Hepatocyte (in vitro differentiated cells): ENCODE measurements around the gene FBF1. TPM values are rescaled to one million over a fixed set of nuclear protein-coding genes. Genes with fewer than 3 reads are reported as not detected.

ENCODE experiments used
- DNase-seq: peaks from one replicate; pipeline ENCODE4 v3.0.0-alpha.2; 2016; ENCODE audit warnings: low spot score
- H2AFZ ChIP-seq: fragments of 200-600 bp; sonication (generic); 2 replicates; pipeline ENCODE4 v1.6.0; 2016; ENCODE audit warnings: antibody characterized with exemption, mild to moderate bottlenecking
- H3K27ac ChIP-seq: fragments of 200-600 bp; sonication (generic); 2 replicates; pipeline ENCODE4 v1.5.1; 2016; ENCODE audit warnings: mild to moderate bottlenecking
- H3K27me3 ChIP-seq: fragments of 200-600 bp; sonication (generic); 2 replicates; pipeline ENCODE4 v1.6.1; 2016
- H3K36me3 ChIP-seq: fragments of 200-600 bp; sonication (generic); replicated peaks from 2 replicates; pipeline ENCODE4 v1.5.1; 2016; ENCODE audit warnings: low read depth; ENCODE audit not compliant: insufficient read depth
- H3K4me1 ChIP-seq: fragments of 200-600 bp; sonication (generic); 2 replicates; pipeline ENCODE4 v1.5.1; 2016; ENCODE audit warnings: mild to moderate bottlenecking, moderate library complexity; ENCODE audit not compliant: insufficient read depth
- H3K4me2 ChIP-seq: fragments of 200-600 bp; sonication (generic); 2 replicates; pipeline ENCODE4 v1.6.0; 2016
- H3K4me3 ChIP-seq: fragments of 200-600 bp; sonication (generic); 2 replicates; pipeline ENCODE4 v1.5.1; 2016; ENCODE audit warnings: mild to moderate bottlenecking
- H3K79me2 ChIP-seq: fragments of 200-600 bp; sonication (generic); 2 replicates; pipeline ENCODE4 v1.6.0; 2017; ENCODE audit warnings: mild to moderate bottlenecking
- H3K9me2 ChIP-seq: fragments of 200-600 bp; sonication (generic); replicated peaks from 2 replicates; pipeline ENCODE4 v1.6.0; 2017; ENCODE audit warnings: mild to moderate bottlenecking; ENCODE audit not compliant: insufficient read depth
- H3K9me3 ChIP-seq: fragments of 200-600 bp; sonication (generic); 2 replicates; pipeline ENCODE4 v1.5.1; 2016; ENCODE audit warnings: low read depth, mild to moderate bottlenecking
- H4K20me1 ChIP-seq: fragments of 200-600 bp; sonication (generic); 2 replicates; pipeline ENCODE4 v1.6.0; 2016; ENCODE audit warnings: mild to moderate bottlenecking; ENCODE audit not compliant: insufficient read depth, poor library complexity, severe bottlenecking
- CTCF ChIP-seq: fragments of 200-600 bp; sonication (generic); IDR thresholded peaks from 2 replicates; pipeline ENCODE4 v1.5.1; 2016; ENCODE audit warnings: antibody characterized with exemption, mild to moderate bottlenecking; ENCODE audit not compliant: poor library complexity
- EZH2 ChIP-seq: fragments of 200-600 bp; sonication (generic); IDR thresholded peaks from 2 replicates; pipeline ENCODE4 v1.6.1; 2016; ENCODE audit warnings: antibody characterized with exemption, mild to moderate bottlenecking, borderline replicate concordance
- EZH2phosphoT487 ChIP-seq: fragments of 200-600 bp; sonication (generic); IDR thresholded peaks from one replicate; pipeline ENCODE4 v1.6.1; 2018; ENCODE audit warnings: antibody characterized with exemption, mild to moderate bottlenecking, low read depth, moderate library complexity; ENCODE audit not compliant: unreplicated experiment, severe bottlenecking
- WGBS: methylation state at CpG from one replicate; pipeline ENCODE4 v1.1.6; 2016; ENCODE audit warnings: low lambda C conversion rate; ENCODE audit errors: missing lambda C conversion rate; 5-methylcytosine and 5-hydroxymethylcytosine counted together
- polyA plus RNA-seq: library from polyadenylated mRNA; unstranded; fragments of >200 nt; fragmentation: Nextera tagmentation; extraction: Ambion mirVana; gene quantifications from 2 replicates; pipeline ENCODE4 v1.2.1, GENCODE V29; 2016
- total RNA-seq: library from RNA; depleted of rRNA; stranded (reverse); fragments of >200 nt; gene quantifications from 2 replicates; pipeline ENCODE4 v1.2.3, GENCODE V29; 2014

FBF1 gene
- total and polyA plus RNA-seq, 2 experiments from 2014 or later = 6.1 to 9.7 TPM

- H2AFZ ChIP-seq = no peak overlapping the region
- WGBS = 61% methylated on average over 6 of the region's 6 CpGs
- no peaks in the 10 kb centered on the region for H3K36me3 ChIP-seq
These were observed 32.6 kb downstream of the FBF1 start for GRCh38 chr17:75908201-75908600.

GRCh38 chr17:75906143-75906884 lies 34.5 kb downstream of the FBF1 start:
- peaks cover 15% of the 10 kb centered on the region for H3K4me1 ChIP-seq
- no peak for DNase-seq
- no peaks in the 10 kb centered on the region for H3K9me3 ChIP-seq
- H3K79me2 ChIP-seq = peaks cover 20% of the 10 kb centered on the region
- no peak for TF ChIP-seq EZH2
- no peak for TF ChIP-seq CTCF
- TF ChIP-seq EZH2phosphoT487 = no peak
- H3K27ac ChIP-seq = peak overlapping the region; percentile 36
- no peak overlapping the region for H3K4me2 ChIP-seq
- 95% methylated on average over 10 of the region's 10 CpGs for WGBS
- H3K9me2 ChIP-seq = no peaks in the 10 kb centered on the region
- no peaks in the 10 kb centered on the region for H3K36me3 ChIP-seq
- H3K27me3 ChIP-seq = no peaks in the 10 kb centered on the region
- H3K4me3 ChIP-seq = no peak overlapping the region
- no peaks in the 10 kb centered on the region for H4K20me1 ChIP-seq
- H2AFZ ChIP-seq = no peak overlapping the region

More at GRCh38 chr17:75908201-75908600, 32.6 kb downstream of the FBF1 start:
- no peak for TF ChIP-seq CTCF
- no peak for TF ChIP-seq EZH2phosphoT487
- no peak for TF ChIP-seq EZH2
- Histone ChIP-seq H3K9me2 (no peaks in the 10 kb centered on the region), H3K79me2 (peaks cover 13% of the 10 kb centered on the region), H3K27me3 (no peaks in the 10 kb centered on the region), H3K9me3 (no peaks in the 10 kb centered on the region), H4K20me1 (no peaks in the 10 kb centered on the region), H3K4me1 (peaks cover 15% of the 10 kb centered on the region), H3K4me2 (no peak overlapping the region), H3K27ac (peak overlapping the region; percentile 39), H3K4me3 (no peak overlapping the region)
- DNase-seq = no peak

- DNase-seq = peak; percentile 98
- Histone ChIP-seq H3K4me2 (peak within 1 kb of the TSS; percentile 97), H3K9me2 (no peaks in the 10 kb centered on the region), H3K4me3 (peak within 1 kb of the TSS; percentile 70), H4K20me1 (no peaks in the 10 kb centered on the region), H3K4me1 (peaks cover 6% of the 10 kb centered on the region), H3K27me3 (no peaks in the 10 kb centered on the region), H3K27ac (peak within 1 kb of the TSS; percentile 91), H2AFZ (peak within 1 kb of the TSS; percentile 84), H3K9me3 (no peaks in the 10 kb centered on the region), H3K36me3 (no peaks in the 10 kb centered on the region), H3K79me2 (peaks cover 20% of the 10 kb centered on the region)
- 8% methylated on average over 47 of the region's 69 CpGs for WGBS
- TF ChIP-seq CTCF (peak; percentile 100), EZH2 (no peak)
These were observed 35.9 kb downstream of the FBF1 start, which contains the start of gene MRPL38 for GRCh38 chr17:75904749-75905521. Gene MRPL38 (minus strand): TSS chr17:75904884. CDS start chr17:75904875, 9 bp downstream.
